GM19240 (cell line): ENCODE results near the gene FZD4.
"Not testable (repeated sequence)": the region's sequence is repeated elsewhere in the genome, so short reads cannot be mapped to it uniquely, and the experiment has no call there.

Experiments
- DNase-seq: peaks from one replicate; pipeline ENCODE4 v3.0.0; 2011; ENCODE audit warnings: low spot score; ENCODE audit not compliant: insufficient read length

FZD4 gene

GRCh38 chr11:86938203-86938899 is 16.8 kb downstream of the FZD4 start:
- DNase-seq, result no peak

GRCh38 chr11:86937193-86937806 is 17.9 kb downstream of the FZD4 start:
- DNase-seq, result not testable (repeated sequence)

- no peak for DNase-seq
Observed at GRCh38 chr11:86934926-86935579, 20.1 kb downstream of the FZD4 start.

- no peak for DNase-seq
Observed at GRCh38 chr11:86934582-86934900, 20.7 kb downstream of the FZD4 start.

DNA sequence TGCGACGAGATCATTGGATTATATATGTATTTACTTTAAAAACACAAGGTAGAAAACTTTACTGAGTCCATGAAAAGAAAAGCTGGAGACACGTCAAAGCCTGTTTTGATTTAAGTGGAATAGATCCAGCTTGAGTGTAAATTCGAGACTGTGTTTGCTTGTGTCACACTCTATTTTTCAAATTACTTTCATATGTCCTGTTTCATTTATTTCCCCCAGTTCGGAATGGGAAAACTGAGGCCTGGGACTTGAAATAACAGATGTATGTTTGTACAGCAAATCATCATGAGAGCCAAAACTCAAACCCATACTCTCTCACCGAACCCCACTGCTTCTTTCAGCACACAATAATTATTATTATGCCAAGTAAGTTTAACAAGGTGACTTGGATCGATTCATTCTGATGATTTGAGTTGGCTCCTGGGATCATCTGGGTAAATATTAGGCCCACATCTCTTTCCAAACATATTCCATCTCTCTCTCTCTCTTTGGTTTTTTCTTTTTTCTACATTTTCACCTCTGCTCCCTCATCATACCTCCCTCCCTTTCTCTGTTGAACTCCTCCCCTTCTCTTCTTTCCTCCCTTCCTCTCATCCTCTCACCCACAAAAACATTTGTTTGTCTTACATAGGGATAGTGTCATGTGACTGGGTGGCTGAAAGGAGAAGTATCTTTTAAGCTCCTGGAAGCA is 21.2 kb downstream of the FZD4 start:
- no peak for DNase-seq

DNA sequence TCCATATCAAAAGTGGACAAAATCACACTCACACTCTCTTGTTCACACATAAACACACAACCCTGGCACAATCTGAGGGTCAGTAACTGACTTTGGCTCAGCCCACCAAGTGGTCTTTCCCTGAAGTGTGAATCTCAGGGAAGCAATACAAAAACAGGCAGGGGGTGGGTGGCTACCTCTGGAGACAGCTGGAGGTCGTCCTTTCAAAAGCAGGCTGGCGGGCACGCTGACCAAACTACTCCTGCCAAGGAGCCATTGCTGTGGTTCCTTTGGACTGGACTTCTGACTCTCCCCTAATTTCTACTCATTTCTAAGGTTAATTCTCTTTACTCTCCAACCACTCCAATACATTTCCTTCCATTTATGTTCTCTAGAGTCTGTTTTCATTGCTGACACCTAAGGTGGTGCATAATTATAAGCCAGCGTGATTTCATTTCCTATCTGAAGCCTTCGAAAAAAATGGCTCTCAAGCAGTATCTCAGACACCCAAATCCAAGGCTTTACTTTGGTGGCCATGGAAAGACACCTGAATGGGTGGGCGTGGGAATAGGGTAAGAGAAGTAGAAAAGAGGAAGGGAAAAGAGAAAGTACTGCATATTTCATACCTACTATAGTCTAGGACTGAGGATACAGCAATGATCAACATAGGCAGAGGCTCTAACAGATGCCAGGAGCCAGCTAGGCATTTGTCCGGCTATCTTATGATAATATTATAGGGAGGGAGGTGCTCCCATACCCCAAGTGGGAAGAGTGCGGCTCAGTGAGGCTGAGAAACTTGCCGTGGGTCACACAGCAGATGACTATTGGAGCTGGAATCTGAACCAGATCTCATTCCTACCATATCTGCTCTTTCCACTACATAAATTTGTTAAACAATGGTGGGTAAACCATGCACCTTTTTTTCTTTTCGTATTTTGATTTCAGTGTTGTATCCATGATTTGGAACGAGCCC is 22.0 kb downstream of the FZD4 start:
- no peak for DNase-seq

DNA sequence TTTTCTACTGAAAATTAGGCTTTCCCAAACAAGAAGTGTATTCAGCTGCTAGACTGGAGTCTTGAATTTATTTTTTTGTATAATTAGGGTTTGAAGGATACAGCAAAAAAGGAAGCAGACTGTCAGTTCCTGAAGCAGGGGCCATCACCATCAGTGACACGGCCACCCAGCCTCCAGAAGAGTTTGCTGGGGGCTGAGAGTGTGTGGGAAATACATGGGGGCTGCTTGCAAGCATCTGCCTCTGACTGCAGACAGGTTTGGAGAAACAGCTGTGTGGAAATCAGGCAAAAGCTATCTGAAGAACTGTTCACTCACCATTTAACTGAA is 23.0 kb downstream of the FZD4 start:
- DNase-seq, result no peak

- DNase-seq, result no peak
Observed at GRCh38 chr11:86931548-86932258, 23.5 kb downstream of the FZD4 start.

DNA sequence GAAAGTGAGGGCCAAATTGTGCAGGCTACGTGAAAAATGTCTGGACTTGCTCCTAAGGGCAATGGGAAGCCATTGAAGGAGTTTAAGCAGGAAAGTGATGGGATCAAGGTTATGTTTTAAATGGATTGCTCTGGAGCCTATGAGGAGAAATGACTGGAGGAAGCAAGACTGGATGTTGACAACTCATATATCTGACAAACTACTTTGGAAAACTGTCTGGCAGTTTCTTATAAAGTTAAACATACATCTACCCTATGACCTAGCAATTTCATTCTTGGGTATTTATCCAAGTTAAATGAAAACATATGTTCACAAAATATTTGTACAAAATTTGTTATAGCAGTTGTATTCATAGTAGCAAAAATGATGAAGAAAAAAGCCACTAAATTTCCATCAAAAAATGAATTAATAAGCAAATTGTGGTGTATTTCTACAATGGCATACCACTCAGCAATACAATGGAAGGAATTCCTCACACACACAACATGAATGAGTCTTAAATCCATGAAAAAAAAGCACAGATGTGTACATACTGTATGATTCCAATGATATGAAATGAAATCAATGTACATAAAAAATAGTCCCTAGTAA is 24.1 kb downstream of the FZD4 start:
- DNase-seq, result no peak

- DNase-seq, result no peak
Observed at GRCh38 chr11:86926975-86927374, 28.2 kb downstream of the FZD4 start.

DNA sequence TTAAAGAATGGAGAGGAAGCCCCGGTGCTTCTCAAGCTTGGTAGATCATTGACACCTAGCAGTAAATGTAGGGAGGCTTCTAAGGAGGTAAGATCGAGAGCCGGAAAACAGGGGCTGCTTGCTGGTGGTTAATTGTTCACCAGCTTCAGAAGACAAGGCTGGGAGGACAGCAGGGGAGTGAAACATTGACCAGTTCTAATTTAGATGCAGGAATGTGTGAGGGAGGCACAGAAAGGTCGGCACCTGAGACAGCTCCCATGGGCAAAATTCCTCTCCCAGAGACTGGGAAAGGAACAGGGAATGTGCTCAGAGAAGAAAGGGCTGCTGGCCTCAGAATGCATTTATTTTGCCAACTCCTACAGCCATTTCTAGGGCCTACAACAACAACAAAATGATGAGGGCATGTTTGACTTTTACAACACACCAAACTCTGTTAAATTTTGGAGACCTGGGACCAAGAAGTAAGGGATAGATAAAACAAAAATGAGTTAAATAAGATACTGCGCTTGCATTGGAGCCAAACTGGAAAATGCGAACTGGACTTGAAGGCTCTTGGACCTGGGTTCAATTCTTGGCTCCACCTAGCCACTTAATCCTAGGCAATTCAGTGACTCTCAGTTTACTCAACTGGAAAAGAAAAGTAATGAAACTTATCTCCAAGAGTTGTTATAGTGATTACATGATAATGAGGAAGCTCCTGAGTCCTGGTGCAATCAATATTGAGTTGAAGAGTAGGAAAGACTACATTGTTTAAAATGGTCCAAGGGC is 31.0 kb downstream of the FZD4 start:
- no peak for DNase-seq

- DNase-seq, result no peak
Observed at GRCh38 chr11:86922225-86922624, 33.0 kb downstream of the FZD4 start.

- DNase-seq, result no peak
Observed at GRCh38 chr11:86919557-86920210, 35.5 kb downstream of the FZD4 start.

- no peak for DNase-seq
Observed at GRCh38 chr11:86918973-86919372, 36.2 kb downstream of the FZD4 start.

- DNase-seq, result no peak
Observed at GRCh38 chr11:86918496-86918895, 36.7 kb downstream of the FZD4 start.

DNA sequence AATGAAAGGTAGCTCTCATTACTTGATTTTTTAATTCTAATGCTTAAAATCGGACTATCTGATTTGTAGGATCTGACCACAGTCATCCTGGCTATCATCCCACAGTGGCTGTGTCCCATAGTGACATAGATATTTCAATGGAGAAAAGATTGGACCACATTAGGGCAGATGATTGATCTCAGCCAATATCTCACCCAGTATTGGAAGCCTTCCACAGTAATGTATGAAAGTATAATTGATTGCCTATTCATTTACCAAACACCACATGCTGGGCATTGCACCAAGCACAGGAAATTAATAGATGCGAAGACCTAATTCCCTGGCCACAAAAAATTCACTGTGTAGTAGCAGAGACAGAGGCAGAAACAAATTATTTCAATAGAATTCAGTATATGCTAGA is 37.6 kb downstream of the FZD4 start:
- DNase-seq, result no peak

GRCh38 chr11:86916330-86916729 is 38.9 kb downstream of the FZD4 start:
- no peak for DNase-seq

- DNase-seq, result not testable (repeated sequence)
Observed at GRCh38 chr11:86915850-86916249, 39.3 kb downstream of the FZD4 start.
